Activated CD4-positive, alpha-beta T cell treated with anti-CD3 and anti-CD28 coated beads for 1 hour (primary cell): ENCODE results near the gene ALOX12B.
"Not testable (repeated sequence)": the region's sequence is repeated elsewhere in the genome, so short reads cannot be mapped to it uniquely, and the experiment has no call there.

ENCODE experiments used
- DNase-seq: peaks from one replicate; pipeline ENCODE4 v3.0.0-alpha.2; 2020

ALOX12B gene

DNA sequence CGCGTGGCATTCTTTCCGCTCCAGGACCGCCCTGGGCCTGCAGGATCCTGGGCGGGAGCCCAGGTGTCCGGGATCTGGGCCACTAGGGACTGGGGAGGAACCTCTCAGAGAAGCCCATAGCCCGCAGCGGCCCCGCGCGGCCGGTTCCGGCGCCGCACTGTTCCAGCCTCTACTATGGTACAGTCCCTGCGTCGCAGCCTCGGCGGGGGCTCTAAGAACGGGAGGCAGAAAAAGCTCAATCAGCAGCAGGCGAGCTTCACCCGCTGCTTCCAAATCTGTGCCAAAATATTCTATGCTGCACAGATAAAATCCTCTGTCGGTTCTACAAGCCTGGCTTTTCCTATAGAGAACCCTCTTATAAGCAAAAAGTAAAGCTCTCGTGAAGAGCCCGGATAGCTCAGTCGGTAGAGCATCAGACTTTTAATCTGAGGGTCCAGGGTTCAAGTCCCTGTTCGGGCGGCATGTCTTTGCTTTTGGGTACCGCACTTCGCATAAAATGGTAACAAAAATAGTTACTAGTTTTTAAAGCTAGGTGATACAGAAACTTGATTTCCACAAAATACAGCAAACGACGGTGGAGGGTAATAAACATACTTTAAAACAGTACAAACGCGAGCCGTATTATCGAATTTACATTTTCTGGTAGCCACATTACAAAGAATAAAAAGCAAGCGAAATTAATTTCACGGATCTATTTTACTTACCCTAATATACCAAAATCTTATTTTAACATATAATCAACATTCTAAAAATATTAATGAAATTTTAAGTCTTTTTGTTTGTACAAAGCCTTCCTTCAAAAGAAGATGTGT lies 31.5 kb upstream of the ALOX12B start:
- DNase-seq = peak; percentile 81

GRCh38 chr17:8117980-8118768 lies 30.7 kb upstream of the ALOX12B start, which contains the start of gene ALOXE3:
TSS of gene ALOXE3 (minus strand) at chr17:8118514. CDS start at chr17:8117990, 524 bp downstream.
- DNase-seq = no peak

DNA sequence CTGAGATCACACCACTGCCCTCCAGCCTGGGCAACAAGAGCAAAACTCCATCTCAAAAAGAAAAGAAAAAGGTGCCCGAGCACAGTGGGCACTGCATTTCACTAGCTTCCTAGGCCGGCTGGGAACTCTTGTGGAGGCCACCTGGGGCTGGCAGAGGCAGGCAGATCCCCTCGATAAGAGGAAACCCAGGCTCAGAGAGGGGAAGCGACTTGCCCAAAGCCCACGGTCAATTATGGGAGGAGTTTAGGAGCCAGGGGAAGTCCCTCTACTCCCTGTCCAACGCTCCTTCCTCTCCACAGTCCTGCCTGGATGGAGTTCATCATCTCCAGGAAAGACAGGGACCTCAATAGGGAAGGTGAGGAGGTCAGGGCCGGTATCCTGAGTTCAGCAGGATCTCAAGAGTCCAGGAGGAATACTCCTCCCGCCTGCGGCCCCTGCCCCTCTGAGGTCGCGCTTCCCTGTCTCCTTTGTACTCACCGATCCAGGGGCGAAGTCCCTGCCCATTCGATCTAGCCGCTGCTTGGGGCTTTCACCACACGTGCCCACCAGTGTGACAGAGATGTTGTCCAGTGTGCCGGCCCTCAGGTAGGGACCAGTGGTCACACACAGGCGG lies 30.0 kb upstream of the ALOX12B start:
- no peak for DNase-seq

DNA sequence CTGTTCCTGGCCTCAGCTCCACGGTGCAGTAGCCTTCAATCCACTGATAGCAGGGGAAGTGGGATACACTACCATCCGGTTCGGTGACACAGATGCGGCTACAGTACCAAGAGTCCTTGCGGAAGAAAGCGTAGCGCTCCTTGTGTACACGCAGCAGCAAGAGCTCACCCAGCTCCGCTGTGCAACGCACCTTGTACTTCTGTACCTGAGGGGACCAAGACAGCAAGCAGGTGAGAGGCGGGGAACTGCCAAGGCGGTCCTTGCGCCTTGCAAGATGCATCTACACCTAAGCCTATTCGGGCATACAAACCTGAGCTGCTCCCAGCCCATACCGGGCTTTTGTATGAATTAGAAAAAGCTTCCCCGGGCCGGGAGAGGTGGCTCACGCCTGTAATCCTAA lies 29.3 kb upstream of the ALOX12B start:
- DNase-seq = no peak

- no peak for DNase-seq
Measured at GRCh38 chr17:8110907-8111306, 23.4 kb upstream of the ALOX12B start.

DNA sequence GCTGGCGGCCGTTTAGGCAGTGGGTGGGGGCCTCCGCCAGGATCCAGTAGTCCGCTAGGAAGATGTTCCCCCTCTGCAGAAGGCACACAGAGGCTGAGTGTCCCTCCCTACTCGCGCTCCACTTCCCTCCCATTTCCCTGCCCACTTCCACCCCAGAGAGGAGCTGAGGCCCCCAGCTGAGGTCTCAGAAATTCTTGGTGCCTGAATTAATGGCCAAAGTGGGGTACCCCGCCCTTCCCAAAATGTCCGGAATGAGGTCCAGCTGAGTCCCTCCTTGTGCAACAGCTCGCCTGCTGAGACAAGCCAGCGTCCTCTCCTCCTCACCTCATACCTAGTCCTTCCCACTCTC lies 22.9 kb upstream of the ALOX12B start:
- no peak for DNase-seq

GRCh38 chr17:8109661-8110455 lies 22.3 kb upstream of the ALOX12B start:
- DNase-seq = peak; percentile 72

- DNase-seq = no peak
Measured at GRCh38 chr17:8108972-8109660, 21.6 kb upstream of the ALOX12B start.

GRCh38 chr17:8106980-8107379 lies 19.5 kb upstream of the ALOX12B start:
- DNase-seq = not testable (repeated sequence)

DNA sequence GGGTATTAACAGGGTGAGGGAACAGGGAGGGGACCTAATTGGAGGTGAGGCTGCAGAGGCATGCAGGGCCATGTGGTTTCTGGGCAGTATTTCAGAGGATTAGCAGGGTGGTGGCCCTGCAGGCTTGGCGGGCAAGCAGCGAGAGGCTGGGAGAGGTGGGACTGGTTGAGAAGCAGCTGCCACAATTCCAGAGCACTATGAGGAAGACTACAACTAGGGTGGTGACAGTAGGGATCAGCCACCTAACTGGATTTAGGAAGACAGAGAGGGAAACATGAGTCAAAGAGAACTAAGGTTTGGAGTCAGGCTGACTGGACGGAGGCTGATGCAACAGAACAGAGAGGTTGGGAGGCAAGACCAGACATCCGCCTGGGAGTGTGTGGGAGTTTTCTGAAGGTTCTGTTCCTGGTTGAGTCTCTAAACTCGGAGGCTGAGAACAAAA lies 18.5 kb upstream of the ALOX12B start:
- DNase-seq = no peak

- DNase-seq = no peak
Measured at GRCh38 chr17:8104911-8105310, 17.4 kb upstream of the ALOX12B start.

DNA sequence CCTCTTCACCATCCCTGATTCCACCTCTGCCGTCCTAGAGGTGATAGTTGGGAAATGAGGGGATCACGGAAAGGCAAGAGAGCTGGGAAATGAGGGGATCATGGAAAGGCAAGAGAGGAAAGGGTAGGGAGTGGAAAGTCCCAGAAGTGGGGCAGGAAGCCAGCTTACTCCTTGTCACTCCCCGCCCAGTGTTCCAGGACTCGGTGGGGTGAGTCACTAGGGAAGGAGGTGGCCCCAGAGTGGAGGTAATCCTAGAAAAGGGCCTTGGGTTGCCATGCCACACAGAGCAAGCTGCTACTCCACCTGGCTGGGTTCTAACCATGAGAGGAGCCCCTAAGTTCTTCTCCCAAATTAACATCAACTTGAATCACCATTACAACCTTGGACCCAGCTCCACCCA lies 16.0 kb upstream of the ALOX12B start:
- no peak for DNase-seq

DNA sequence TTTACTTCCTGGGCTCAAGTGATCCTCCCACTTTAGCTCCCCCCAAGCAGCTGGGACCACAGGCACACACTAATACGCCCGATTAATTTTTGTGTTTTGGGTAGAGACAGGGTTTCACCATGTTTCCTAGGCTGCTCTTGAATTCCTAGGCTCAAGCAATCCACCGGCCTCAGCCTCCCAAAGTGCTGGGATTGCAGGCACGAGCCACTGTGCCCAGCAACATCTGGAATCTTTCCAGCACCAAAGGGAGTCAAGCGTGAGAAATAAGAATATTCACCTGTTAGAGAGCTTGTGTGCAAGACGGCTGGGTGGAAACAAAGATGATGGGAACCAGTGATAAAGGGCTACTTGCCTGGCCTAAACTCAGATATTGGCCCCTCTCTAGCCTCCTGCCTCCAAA lies 14.2 kb upstream of the ALOX12B start:
- DNase-seq = no peak

GRCh38 chr17:8100763-8101162 lies 13.2 kb upstream of the ALOX12B start:
- DNase-seq = no peak

- DNase-seq = no peak
Measured at GRCh38 chr17:8100111-8100510, 12.6 kb upstream of the ALOX12B start.

- no peak for DNase-seq
Measured at GRCh38 chr17:8096541-8096940, 9.0 kb upstream of the ALOX12B start.

- no peak for DNase-seq
Measured at GRCh38 chr17:8095361-8095760, 7.8 kb upstream of the ALOX12B start.

GRCh38 chr17:8091033-8091687 lies 3.6 kb upstream of the ALOX12B start:
- no peak for DNase-seq

- no peak for DNase-seq
Measured at GRCh38 chr17:8089728-8090127, 2.2 kb upstream of the ALOX12B start.

- DNase-seq = no peak
Measured at GRCh38 chr17:8087952-8088230, 375 bp upstream of the ALOX12B start.

DNA sequence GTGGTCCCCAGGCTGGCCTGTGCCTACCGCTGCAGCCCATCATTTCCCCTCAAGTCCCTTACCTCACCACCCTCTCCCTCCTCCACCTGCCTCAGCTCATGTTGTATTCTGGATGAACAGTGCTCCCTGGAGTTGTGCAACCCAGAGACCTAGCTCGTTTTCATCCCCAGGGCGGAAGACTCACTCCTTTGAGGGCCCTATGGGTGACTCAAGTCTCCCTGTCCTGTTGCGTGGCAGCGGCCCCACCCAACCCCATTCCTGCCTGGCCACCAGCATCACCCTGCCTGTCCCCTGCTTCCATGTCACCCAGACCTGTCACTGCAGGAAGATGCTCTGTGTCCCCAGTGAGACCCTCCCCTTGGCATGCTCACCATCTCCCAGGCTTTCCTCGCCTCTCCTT lies 3.3 kb downstream of the ALOX12B start:
- DNase-seq = no peak

- no peak for DNase-seq
Measured at GRCh38 chr17:8082292-8082691, 5.2 kb downstream of the ALOX12B start.
